ENCODE results near the gene KRT76.
A peak's percentile ranks its signal among the peaks of the same experiment; 100 is the strongest.
"Not testable (repeated sequence)": the region's sequence is repeated elsewhere in the genome, so short reads cannot be mapped to it uniquely, and the experiment has no call there.

KRT76 gene

GRCh38 chr12:52797529-52797894 is 20.4 kb upstream of the KRT76 start:
- H3K4me1 ChIP-seq, result peaks cover 16% of the 10 kb centered on the region
- in situ Hi-C loops (cut with MboI; ENCODE audit: low sequenced_read_pairs), result no loop called here

GRCh38 chr12:52796839-52797528 is 19.8 kb upstream of the KRT76 start:
- no peaks in the 10 kb centered on the region for H3K36me3 ChIP-seq (replicated peaks)
- no peak overlapping the region for H3K4me3 ChIP-seq
- DNase-seq (ENCODE audit: low spot score in 2 of 2), result no peak
- in situ Hi-C loops (cut with MboI; ENCODE audit: low sequenced_read_pairs), result no loop called here
- H3K27me3 ChIP-seq (ENCODE audit: low read depth), result no peaks in the 10 kb centered on the region
- no peaks in the 10 kb centered on the region for H3K9me3 ChIP-seq
- peaks cover 16% of the 10 kb centered on the region for H3K4me1 ChIP-seq

More at GRCh38 chr12:52797529-52797894, 20.4 kb upstream of the KRT76 start:
- Histone ChIP-seq H3K36me3 (replicated peaks) (no peaks in the 10 kb centered on the region), H3K27me3 (ENCODE audit: low read depth) (no peaks in the 10 kb centered on the region), H3K4me3 (no peak overlapping the region), H3K9me3 (no peaks in the 10 kb centered on the region)
- no peak for DNase-seq (ENCODE audit: low spot score in 2 of 2)

- Histone ChIP-seq H3K4me1 (peaks cover 12% of the 10 kb centered on the region), H3K4me3 (no peak overlapping the region), H3K36me3 (replicated peaks) (no peaks in the 10 kb centered on the region), H3K9me3 (no peaks in the 10 kb centered on the region), H3K27me3 (ENCODE audit: low read depth) (no peaks in the 10 kb centered on the region)
- DNase-seq (ENCODE audit: low spot score in 2 of 2), result no peak
- in situ Hi-C loops (cut with MboI; ENCODE audit: low sequenced_read_pairs), result no loop called here
Observed at GRCh38 chr12:52796429-52796794, 19.3 kb upstream of the KRT76 start.

- DNase-seq (ENCODE audit: low spot score in 2 of 2), result no peak
- Histone ChIP-seq H3K4me1 (peaks cover 7% of the 10 kb centered on the region), H3K9me3 (no peaks in the 10 kb centered on the region), H3K4me3 (no peak within 1 kb of the TSS), H3K27me3 (ENCODE audit: low read depth) (no peaks in the 10 kb centered on the region), H3K36me3 (replicated peaks) (no peaks in the 10 kb centered on the region)
- in situ Hi-C loops (cut with MboI; ENCODE audit: low sequenced_read_pairs), result no loop called here
Observed at GRCh38 chr12:52795694-52796428, 18.7 kb upstream of the KRT76 start, which contains the start of gene KRT3. Gene KRT3 (minus strand): TSS chr12:52796117. CDS start chr12:52796042, 75 bp downstream.

- in situ Hi-C loops (cut with MboI; ENCODE audit: low sequenced_read_pairs); H3K4me3 ChIP-seq; H3K9me3 ChIP-seq; H3K36me3 ChIP-seq (replicated peaks); DNase-seq (ENCODE audit: low spot score in 2 of 2); H3K4me1 ChIP-seq; H3K27me3 ChIP-seq (ENCODE audit: low read depth): not testable (repeated sequence)
Observed at GRCh38 chr12:52795332-52795674, 18.2 kb upstream of the KRT76 start.

- H3K4me3 ChIP-seq, result no peak overlapping the region
- no peaks in the 10 kb centered on the region for H3K9me3 ChIP-seq
- no peak for DNase-seq (ENCODE audit: low spot score in 2 of 2)
- no peaks in the 10 kb centered on the region for H3K27me3 ChIP-seq (ENCODE audit: low read depth)
- no peaks in the 10 kb centered on the region for H3K36me3 ChIP-seq (replicated peaks)
- in situ Hi-C loops (cut with MboI; ENCODE audit: low sequenced_read_pairs), result no loop called here
- H3K4me1 ChIP-seq, result no peaks in the 10 kb centered on the region
Observed at GRCh38 chr12:52794479-52795331, 17.6 kb upstream of the KRT76 start.

GRCh38 chr12:52792185-52793029 is 15.3 kb upstream of the KRT76 start:
- H3K4me3 ChIP-seq, result no peak overlapping the region
- no peaks in the 10 kb centered on the region for H3K9me3 ChIP-seq
- no peaks in the 10 kb centered on the region for H3K4me1 ChIP-seq
- DNase-seq (ENCODE audit: low spot score in 2 of 2), result no peak
- no peaks in the 10 kb centered on the region for H3K27me3 ChIP-seq (ENCODE audit: low read depth)
- in situ Hi-C loops (cut with MboI; ENCODE audit: low sequenced_read_pairs), result no loop called here
- no peaks in the 10 kb centered on the region for H3K36me3 ChIP-seq (replicated peaks)

GRCh38 chr12:52791271-52792184 is 14.4 kb upstream of the KRT76 start:
- Histone ChIP-seq H3K4me3 (no peak overlapping the region), H3K9me3 (no peaks in the 10 kb centered on the region), H3K4me1 (no peaks in the 10 kb centered on the region), H3K36me3 (replicated peaks) (no peaks in the 10 kb centered on the region), H3K27me3 (ENCODE audit: low read depth) (no peaks in the 10 kb centered on the region)
- in situ Hi-C loops (cut with MboI; ENCODE audit: low sequenced_read_pairs), result no loop called here
- DNase-seq (ENCODE audit: low spot score in 2 of 2), result no peak

- Histone ChIP-seq H3K27me3 (ENCODE audit: low read depth) (no peaks in the 10 kb centered on the region), H3K4me1 (no peaks in the 10 kb centered on the region), H3K9me3 (no peaks in the 10 kb centered on the region), H3K4me3 (no peak overlapping the region), H3K36me3 (replicated peaks) (no peaks in the 10 kb centered on the region)
- in situ Hi-C loops (cut with MboI; ENCODE audit: low sequenced_read_pairs), result no loop called here
- no peak for DNase-seq (ENCODE audit: low spot score in 2 of 2)
Observed at GRCh38 chr12:52790427-52791270, 13.5 kb upstream of the KRT76 start.

- Histone ChIP-seq H3K4me1 (no peaks in the 10 kb centered on the region), H3K4me3 (no peak overlapping the region), H3K27me3 (ENCODE audit: low read depth) (no peaks in the 10 kb centered on the region), H3K36me3 (replicated peaks) (no peaks in the 10 kb centered on the region), H3K9me3 (no peaks in the 10 kb centered on the region)
- in situ Hi-C loops (cut with MboI; ENCODE audit: low sequenced_read_pairs), result no loop called here
- peak in 1 of 2 experiments; percentile 13 for DNase-seq (ENCODE audit: low spot score in 2 of 2)
Observed at GRCh38 chr12:52789637-52790426, 12.7 kb upstream of the KRT76 start.

GRCh38 chr12:52788876-52789636 is 11.9 kb upstream of the KRT76 start:
- Histone ChIP-seq H3K4me3 (no peak overlapping the region), H3K36me3 (replicated peaks) (no peaks in the 10 kb centered on the region), H3K9me3 (no peaks in the 10 kb centered on the region), H3K4me1 (no peaks in the 10 kb centered on the region), H3K27me3 (ENCODE audit: low read depth) (no peaks in the 10 kb centered on the region)
- in situ Hi-C loops (cut with MboI; ENCODE audit: low sequenced_read_pairs), result no loop called here
- no peak for DNase-seq (ENCODE audit: low spot score in 2 of 2)

Data from HAP-1 (cell line).